ENCODE results near the gene CLEC20A.

GRCh38 chr1:178533121-178533946 lies 36.6 kb upstream of the CLEC20A start:
- TF ChIP-seq, protein P1, sequence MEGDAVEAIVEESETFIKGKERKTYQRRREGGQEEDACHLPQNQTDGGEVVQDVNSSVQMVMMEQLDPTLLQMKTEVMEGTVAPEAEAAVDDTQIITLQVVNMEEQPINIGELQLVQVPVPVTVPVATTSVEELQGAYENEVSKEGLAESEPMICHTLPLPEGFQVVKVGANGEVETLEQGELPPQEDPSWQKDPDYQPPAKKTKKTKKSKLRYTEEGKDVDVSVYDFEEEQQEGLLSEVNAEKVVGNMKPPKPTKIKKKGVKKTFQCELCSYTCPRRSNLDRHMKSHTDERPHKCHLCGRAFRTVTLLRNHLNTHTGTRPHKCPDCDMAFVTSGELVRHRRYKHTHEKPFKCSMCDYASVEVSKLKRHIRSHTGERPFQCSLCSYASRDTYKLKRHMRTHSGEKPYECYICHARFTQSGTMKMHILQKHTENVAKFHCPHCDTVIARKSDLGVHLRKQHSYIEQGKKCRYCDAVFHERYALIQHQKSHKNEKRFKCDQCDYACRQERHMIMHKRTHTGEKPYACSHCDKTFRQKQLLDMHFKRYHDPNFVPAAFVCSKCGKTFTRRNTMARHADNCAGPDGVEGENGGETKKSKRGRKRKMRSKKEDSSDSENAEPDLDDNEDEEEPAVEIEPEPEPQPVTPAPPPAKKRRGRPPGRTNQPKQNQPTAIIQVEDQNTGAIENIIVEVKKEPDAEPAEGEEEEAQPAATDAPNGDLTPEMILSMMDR (IDR thresholded peaks at IDR 0.05): no peak
- no peak for TF ChIP-seq POLR2AphosphoS5 (IDR thresholded peaks at IDR 0.05; ENCODE audit: insufficient read depth in 1 of 2, low read depth in 1 of 2)
